Activated CD4-positive, alpha-beta T cell treated with anti-CD3 and anti-CD28 coated beads, Interleukin-2, amount 50 U/mL, for 24 hours (primary cell): ENCODE results near the gene SMTNL2.

Experiments
- DNase-seq, 2 donors: peaks; one replicate each; pipeline ENCODE4 v3.0.0-alpha.2; 2020; ENCODE audit warnings: low read depth in 1 of 2, low spot score in 1 of 2

The SMTNL2 gene

GRCh38 chr17:4545217-4545951 is 38.9 kb upstream of the SMTNL2 start:
- DNase-seq = no peak

GRCh38 chr17:4547118-4547906 is 37.0 kb upstream of the SMTNL2 start:
- DNase-seq = no peak

GRCh38 chr17:4548061-4548461 is 36.3 kb upstream of the SMTNL2 start:
- DNase-seq = no peak

GRCh38 chr17:4548721-4549531 is 35.4 kb upstream of the SMTNL2 start:
- no peak for DNase-seq

GRCh38 chr17:4549781-4550533 is 34.4 kb upstream of the SMTNL2 start:
- no peak for DNase-seq

GRCh38 chr17:4550534-4551039 is 33.7 kb upstream of the SMTNL2 start:
- no peak for DNase-seq

- no peak for DNase-seq
These were observed 33.2 kb upstream of the SMTNL2 start for GRCh38 chr17:4551141-4551540.

GRCh38 chr17:4551796-4552525 is 32.4 kb upstream of the SMTNL2 start:
- no peak for DNase-seq

GRCh38 chr17:4553669-4554068 is 30.7 kb upstream of the SMTNL2 start:
- DNase-seq = no peak

- DNase-seq = no peak
These were observed 29.8 kb upstream of the SMTNL2 start for GRCh38 chr17:4554441-4554996.

- peak; percentile 94 to 96 for DNase-seq
These were observed 29.1 kb upstream of the SMTNL2 start, which contains the start of gene MYBBP1A for GRCh38 chr17:4554997-4555799. MYBBP1A (minus strand) TSS chr17:4555384; CDS start chr17:4555324, 60 bp downstream.

GRCh38 chr17:4555873-4556759 is 28.2 kb upstream of the SMTNL2 start:
- DNase-seq = no peak

GRCh38 chr17:4556996-4557395 is 27.3 kb upstream of the SMTNL2 start:
- no peak for DNase-seq

- DNase-seq = no peak
These were observed 26.5 kb upstream of the SMTNL2 start for GRCh38 chr17:4557626-4558346.

GRCh38 chr17:4558347-4558971 is 25.9 kb upstream of the SMTNL2 start:
- no peak for DNase-seq

- DNase-seq = no peak
These were observed 25.1 kb upstream of the SMTNL2 start for GRCh38 chr17:4559139-4559791.
